ENCODE measurements around the gene ATP9B. TPM values are rescaled to one million over a fixed set of nuclear protein-coding genes. Genes with fewer than 3 reads are reported as not detected.
A peak's percentile ranks its signal among the peaks of the same experiment; 100 is the strongest.

The ATP9B gene
- total and polyA plus RNA-seq, 5 donors: 9.0 to 24.0 (median 21.7) TPM

- Histone ChIP-seq H3K4me1 (ENCODE audit: control insufficient read depth, insufficient read depth, low read length) (peaks cover 6% of the 10 kb centered on the region), H3K27ac (ENCODE audit: low read length) (peak overlapping the region; percentile 88), H3K4me3 (ENCODE audit: low read length) (peak overlapping the region; percentile 60), H3K27me3 (ENCODE audit: control insufficient read depth, insufficient read depth) (no peaks in the 10 kb centered on the region), H3K9me3 (ENCODE audit: control insufficient read depth, low read length) (no peaks in the 10 kb centered on the region)
- DNase-seq (peak; percentile 64 to 80 (median 78)), ATAC-seq (peak; percentile 4 to 24)
- under 1% methylated on average over 67 of the region's 67 CpGs for WGBS
- intact Hi-C loops (cut with DNase I): loop anchor here in 3 of 4 donors (2.0 to 5.0 kb wide), 2 partner anchors 112 to 113 kb away; no protein-coding TSS in a partner anchor
These were observed 325.5 kb downstream of the ATP9B start for GRCh38 chr18:79394534-79395307.

- Histone ChIP-seq H3K9me3 (ENCODE audit: control insufficient read depth, low read length) (no peaks in the 10 kb centered on the region), H3K27ac (ENCODE audit: low read length) (peak overlapping the region; percentile 88), H3K4me1 (ENCODE audit: control insufficient read depth, insufficient read depth, low read length) (peaks cover 6% of the 10 kb centered on the region), H3K27me3 (ENCODE audit: control insufficient read depth, insufficient read depth) (no peaks in the 10 kb centered on the region), H3K4me3 (ENCODE audit: low read length) (peak overlapping the region; percentile 60)
- intact Hi-C loops (cut with DNase I): loop anchor here in 1 of 4 donors (2.0 kb wide), 1 partner anchor 112 kb away; no protein-coding TSS in a partner anchor
- DNase-seq (peak in 1 of 3 donors; percentile 72), ATAC-seq (no peak)
- WGBS: 3% methylated on average over 28 of the region's 34 CpGs
These were observed 326.1 kb downstream of the ATP9B start for GRCh38 chr18:79395308-79395640.

GRCh38 chr18:79395761-79396404 lies 326.7 kb downstream of the ATP9B start, which contains the start of gene NFATC1:
Gene NFATC1, plus strand, starts transcription at chr18:79395930. Its CDS starts 295 bp downstream, at chr18:79396225.
- no peaks in the 10 kb centered on the region for H3K27me3 ChIP-seq (ENCODE audit: control insufficient read depth, insufficient read depth)
- ATAC-seq (peak; percentile 50 to 58), DNase-seq (peak; percentile 92 to 95 (median 95))
- H3K9me3 ChIP-seq (ENCODE audit: control insufficient read depth, low read length): no peaks in the 10 kb centered on the region
- peak within 1 kb of the TSS; percentile 60 for H3K4me3 ChIP-seq (ENCODE audit: low read length)
- peaks cover 6% of the 10 kb centered on the region for H3K4me1 ChIP-seq (ENCODE audit: control insufficient read depth, insufficient read depth, low read length)
- H3K27ac ChIP-seq (ENCODE audit: low read length): peak within 1 kb of the TSS; percentile 89
- intact Hi-C loops (cut with DNase I): loop anchor here in 2 of 4 donors (2.0 kb wide), 2 partner anchors 63 to 111 kb away; no protein-coding TSS in a partner anchor
- under 1% methylated on average over 91 of the region's 91 CpGs for WGBS

DNA sequence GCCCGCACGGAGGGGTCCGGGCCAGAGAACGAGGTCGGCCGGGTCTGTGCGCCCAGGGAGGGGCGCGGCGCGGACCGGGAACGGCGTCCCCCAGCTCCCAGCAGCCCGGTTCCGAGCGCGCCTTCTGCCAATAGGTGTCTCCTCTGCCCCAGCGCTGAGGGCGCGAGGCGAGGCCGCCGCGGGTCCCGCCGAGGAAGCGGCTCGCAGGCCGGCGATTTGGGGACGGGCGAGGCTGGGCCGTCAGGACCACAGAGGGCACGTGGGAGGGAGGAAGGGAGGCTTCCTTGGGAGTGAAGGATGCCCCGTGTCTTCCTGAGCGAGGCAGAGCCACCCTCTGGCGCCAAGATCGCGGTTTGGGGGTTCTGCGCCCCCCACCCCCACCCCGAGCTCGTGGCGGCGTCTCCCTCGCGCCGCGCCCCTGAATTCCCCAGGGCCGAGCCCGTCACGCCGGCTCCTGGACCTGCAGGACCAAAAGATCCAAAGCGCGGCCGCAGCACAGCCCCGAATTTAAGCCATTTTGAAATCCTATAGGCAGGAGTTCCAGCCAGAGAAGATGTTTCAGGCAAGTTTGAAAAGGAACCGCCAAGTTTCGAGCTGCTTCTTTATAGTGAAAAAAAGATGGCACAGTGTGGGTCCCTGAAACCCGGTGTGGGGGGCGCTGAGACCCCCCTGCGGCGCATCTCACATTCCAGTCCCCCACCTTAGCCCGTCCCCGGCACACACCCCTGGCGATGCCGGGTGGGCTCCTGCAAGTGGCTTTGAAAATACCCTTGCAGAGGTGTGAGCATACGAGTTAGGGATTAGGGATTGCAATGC lies 327.4 kb downstream of the ATP9B start:
- peak; percentile 1 to 7 for ATAC-seq
- 12% methylated on average over 67 of the region's 68 CpGs for WGBS
- Histone ChIP-seq H3K27me3 (ENCODE audit: control insufficient read depth, insufficient read depth) (no peaks in the 10 kb centered on the region), H3K9me3 (ENCODE audit: control insufficient read depth, low read length) (no peaks in the 10 kb centered on the region), H3K27ac (ENCODE audit: low read length) (no peak overlapping the region), H3K4me3 (ENCODE audit: low read length) (peak overlapping the region; percentile 60), H3K4me1 (ENCODE audit: control insufficient read depth, insufficient read depth, low read length) (peaks cover 6% of the 10 kb centered on the region)
- intact Hi-C loops (cut with DNase I): loop anchor here in 1 of 4 donors (2.0 kb wide), 1 partner anchor 62 kb away; no protein-coding TSS in a partner anchor
- DNase-seq: peak; percentile 72 to 90 (median 87)

DNA sequence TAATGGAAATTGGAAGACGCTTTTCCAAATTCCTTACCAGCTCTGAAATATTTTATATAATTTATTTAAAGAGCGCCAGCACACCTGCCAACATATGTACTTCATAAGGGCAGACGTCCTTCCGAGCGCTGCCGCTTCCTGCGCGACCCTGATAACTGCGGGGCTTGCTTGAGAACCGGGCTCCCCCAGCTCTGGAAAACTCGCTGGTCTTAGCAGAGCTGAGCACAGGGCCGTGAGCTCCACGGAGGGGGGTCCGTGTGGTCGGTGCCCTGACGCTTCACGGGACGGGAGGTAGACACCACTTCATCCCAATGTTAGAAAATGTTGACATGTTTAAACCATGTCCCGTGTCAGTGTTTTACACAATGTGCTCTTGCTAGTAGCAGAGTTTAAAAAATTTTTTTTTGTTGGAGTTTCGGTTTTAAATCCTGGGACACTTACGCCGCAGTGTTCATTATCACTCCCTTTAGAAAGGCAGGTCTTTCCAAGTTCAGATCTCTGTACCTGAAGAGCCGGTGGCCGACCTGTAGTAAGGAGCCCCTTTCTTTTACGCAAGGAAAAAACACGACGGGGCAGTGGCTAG lies 328.1 kb downstream of the ATP9B start:
- peak in 2 of 3 donors; percentile 40 to 41 for DNase-seq
- Histone ChIP-seq H3K27ac (ENCODE audit: low read length) (no peak overlapping the region), H3K4me1 (ENCODE audit: control insufficient read depth, insufficient read depth, low read length) (peaks cover 6% of the 10 kb centered on the region), H3K27me3 (ENCODE audit: control insufficient read depth, insufficient read depth) (no peaks in the 10 kb centered on the region), H3K9me3 (ENCODE audit: control insufficient read depth, low read length) (no peaks in the 10 kb centered on the region), H3K4me3 (ENCODE audit: low read length) (no peak overlapping the region)
- WGBS: 89% methylated on average over 27 of the region's 27 CpGs
- intact Hi-C loops (cut with DNase I): loop anchor here in 1 of 4 donors (2.0 kb wide), 1 partner anchor 61 kb away; no protein-coding TSS in a partner anchor
- no peak for ATAC-seq

GRCh38 chr18:79397830-79398761 lies 328.9 kb downstream of the ATP9B start:
- peak; percentile 34 to 69 (median 60) for DNase-seq
- Histone ChIP-seq H3K9me3 (ENCODE audit: control insufficient read depth, low read length) (no peaks in the 10 kb centered on the region), H3K27me3 (ENCODE audit: control insufficient read depth, insufficient read depth) (no peaks in the 10 kb centered on the region), H3K4me1 (ENCODE audit: control insufficient read depth, insufficient read depth, low read length) (peaks cover 6% of the 10 kb centered on the region), H3K27ac (ENCODE audit: low read length) (no peak overlapping the region), H3K4me3 (ENCODE audit: low read length) (no peak overlapping the region)
- intact Hi-C loops (cut with DNase I): loop anchor here in 1 of 4 donors (2.0 kb wide), 1 partner anchor 61 kb away; no protein-coding TSS in a partner anchor
- ATAC-seq: no peak
- 83% methylated on average over 38 of the region's 38 CpGs for WGBS

- ATAC-seq: no peak
- peak; percentile 33 to 77 (median 71) for DNase-seq
These were observed 330.3 kb downstream of the ATP9B start for GRCh38 chr18:79399275-79400081.

DNA sequence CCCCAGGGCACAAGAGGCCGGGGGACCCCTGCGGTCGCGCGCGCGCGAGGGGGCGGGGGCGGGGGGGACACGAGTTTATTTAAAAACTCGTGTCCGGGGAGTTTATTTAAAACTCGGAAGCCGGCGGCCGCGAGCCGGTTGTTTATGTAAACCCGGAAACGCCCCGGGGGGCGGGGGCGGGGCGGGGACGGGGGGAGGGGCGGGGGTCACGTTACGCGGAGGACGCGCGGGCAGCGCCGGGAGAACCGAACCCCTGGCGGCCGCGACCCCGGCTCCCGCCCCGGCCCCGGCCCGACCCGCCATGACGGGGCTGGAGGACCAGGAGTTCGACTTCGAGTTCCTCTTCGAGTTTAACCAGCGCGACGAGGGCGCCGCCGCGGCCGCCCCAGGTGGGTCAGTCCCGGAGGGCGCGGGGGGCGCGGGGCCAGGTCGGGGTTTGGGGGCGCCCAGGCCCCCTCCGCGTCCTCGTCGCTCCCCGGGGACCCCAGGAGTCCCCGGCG lies 330.9 kb downstream of the ATP9B start:
- WGBS: under 1% methylated on average over 71 of the region's 71 CpGs
- ATAC-seq: no peak
- H3K9me3 ChIP-seq (ENCODE audit: control insufficient read depth, low read length): no peaks in the 10 kb centered on the region
- no peak overlapping the region for H3K27ac ChIP-seq (ENCODE audit: low read length)
- DNase-seq: peak; percentile 80 to 92 (median 91)
- H3K4me3 ChIP-seq (ENCODE audit: low read length): peak overlapping the region; percentile 95
- H3K27me3 ChIP-seq (ENCODE audit: control insufficient read depth, insufficient read depth): no peaks in the 10 kb centered on the region
- intact Hi-C loops (cut with DNase I): no loop called here
- H3K4me1 ChIP-seq (ENCODE audit: control insufficient read depth, insufficient read depth, low read length): peaks cover 8% of the 10 kb centered on the region

More at GRCh38 chr18:79399275-79400081, 330.3 kb downstream of the ATP9B start:
- no peak overlapping the region for H3K27ac ChIP-seq (ENCODE audit: low read length)
- intact Hi-C loops (cut with DNase I): no loop called here
- WGBS: 30% methylated on average over 79 of the region's 79 CpGs
- H3K9me3 ChIP-seq (ENCODE audit: control insufficient read depth, low read length): no peaks in the 10 kb centered on the region
- peak overlapping the region; percentile 95 for H3K4me3 ChIP-seq (ENCODE audit: low read length)
- H3K4me1 ChIP-seq (ENCODE audit: control insufficient read depth, insufficient read depth, low read length): peaks cover 8% of the 10 kb centered on the region
- H3K27me3 ChIP-seq (ENCODE audit: control insufficient read depth, insufficient read depth): no peaks in the 10 kb centered on the region
